Activated CD4-positive, CD25-positive, alpha-beta regulatory T cell treated with anti-CD3 and anti-CD28 coated beads, Interleukin-2, amount 50 U/mL, for 72 hours (primary cell): ENCODE results near the gene TAF4B.

ENCODE experiments used
- DNase-seq: peaks from one replicate; pipeline ENCODE4 v3.0.0; 2021

TAF4B gene

GRCh38 chr18:26383454-26384270 lies 157.4 kb downstream of the TAF4B start:
- no peak for DNase-seq

DNA sequence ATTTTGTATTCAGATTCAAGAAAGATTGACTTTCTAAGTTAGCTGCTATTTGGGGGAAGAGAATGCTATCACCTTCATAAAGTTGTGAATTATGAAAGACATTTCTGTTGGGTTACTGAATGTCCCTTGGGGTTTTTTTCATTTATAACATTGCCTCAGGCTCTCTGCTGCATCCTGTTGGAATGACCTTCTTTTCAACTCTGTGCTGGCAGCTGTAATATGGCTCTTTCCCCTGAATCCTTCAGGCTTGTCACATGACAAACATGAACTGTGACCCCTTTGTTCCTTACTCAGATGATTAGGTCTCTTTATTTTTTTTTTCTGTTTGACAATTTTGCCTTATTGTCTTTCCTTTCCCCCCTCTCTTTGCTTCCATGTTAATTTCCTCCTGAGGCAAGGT lies 159.8 kb downstream of the TAF4B start:
- DNase-seq = no peak

DNA sequence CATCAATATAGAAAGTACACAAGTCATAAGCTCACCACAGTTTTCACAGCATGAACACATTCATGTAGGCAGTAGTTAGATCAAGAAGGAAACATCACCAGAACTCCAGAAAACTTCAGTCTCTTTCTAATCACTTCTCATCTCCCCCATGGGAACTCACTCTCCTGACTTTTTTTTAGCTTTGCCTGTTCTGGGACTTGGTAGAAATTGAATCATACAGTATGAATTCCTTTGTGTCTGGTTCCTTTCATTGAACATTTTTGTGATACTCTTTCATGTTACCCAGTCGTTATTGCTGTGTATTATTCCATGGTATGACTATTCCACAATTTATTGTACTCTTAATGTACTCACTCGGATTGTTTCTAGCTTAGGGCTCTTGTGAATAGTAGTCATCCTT lies 160.2 kb downstream of the TAF4B start:
- no peak for DNase-seq

DNA sequence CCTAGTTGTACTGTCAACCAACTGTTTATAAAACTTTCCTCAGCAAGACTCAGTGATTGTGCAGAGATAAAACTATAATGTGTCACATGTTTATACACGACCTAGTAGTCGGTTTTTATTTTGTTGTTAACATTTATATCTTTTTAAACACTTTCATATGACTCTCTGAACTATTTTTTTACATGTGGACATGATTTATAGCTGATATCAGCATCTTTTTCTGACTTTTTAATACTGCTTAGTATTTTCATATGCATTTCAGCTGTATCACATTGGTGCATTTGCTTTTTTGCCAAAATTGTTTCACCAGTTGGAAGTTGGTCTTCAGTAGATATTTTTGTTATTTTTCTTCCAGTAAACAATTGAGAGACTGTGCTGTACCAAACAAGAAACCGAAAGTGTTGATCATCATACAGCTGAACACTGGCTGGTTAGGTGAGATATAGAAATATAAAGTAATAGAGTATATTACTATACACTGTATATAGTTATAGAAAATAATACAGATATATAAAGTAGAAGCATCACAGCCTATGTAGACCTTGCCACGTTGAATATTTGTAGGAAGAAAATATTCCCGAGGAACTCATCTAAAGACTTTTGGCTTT lies 167.9 kb downstream of the TAF4B start:
- no peak for DNase-seq

GRCh38 chr18:26397019-26397418 lies 170.8 kb downstream of the TAF4B start:
- no peak for DNase-seq

DNA sequence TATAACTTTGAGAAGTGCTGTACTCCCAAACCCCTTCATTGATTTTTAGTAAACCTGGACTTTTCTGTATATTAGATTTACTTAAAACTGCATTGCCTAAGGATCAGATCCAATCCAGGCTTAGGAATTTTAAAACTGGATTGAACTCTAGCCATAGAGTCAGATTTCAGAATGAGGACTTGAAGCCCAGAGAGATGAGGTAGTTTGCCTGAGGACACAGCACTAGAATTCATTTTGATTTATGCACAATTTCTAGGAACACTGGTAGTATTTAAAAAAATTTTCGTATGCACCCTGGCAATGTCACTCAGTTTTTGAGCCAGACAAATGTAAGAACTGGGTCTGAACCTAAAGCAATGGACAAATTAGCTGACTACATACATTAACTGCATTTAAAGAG lies 177.2 kb downstream of the TAF4B start:
- no peak for DNase-seq

GRCh38 chr18:26405190-26405801 lies 179.1 kb downstream of the TAF4B start:
- DNase-seq = no peak

DNA sequence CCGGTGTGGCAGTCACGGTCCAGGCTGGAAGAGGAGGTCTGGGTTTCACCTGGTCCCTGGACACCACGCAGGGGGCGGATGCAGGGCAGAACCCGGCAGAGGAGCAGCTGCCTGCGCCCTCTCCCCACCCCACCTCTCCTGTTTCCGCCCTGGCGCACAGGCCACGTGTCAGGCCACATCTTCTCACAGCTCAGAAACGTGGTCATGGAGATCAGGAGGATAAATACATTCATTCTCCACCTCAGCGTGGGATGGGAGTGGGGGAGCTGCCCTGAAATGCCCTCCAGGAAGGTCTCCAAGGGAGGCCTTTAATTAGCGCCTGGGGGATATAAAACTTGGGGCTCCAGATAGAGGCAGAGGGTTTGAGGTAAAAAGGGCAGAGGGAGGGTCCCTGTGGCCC lies 180.1 kb downstream of the TAF4B start:
- no peak for DNase-seq

GRCh38 chr18:26406854-26407517 lies 180.7 kb downstream of the TAF4B start:
- DNase-seq = no peak

DNA sequence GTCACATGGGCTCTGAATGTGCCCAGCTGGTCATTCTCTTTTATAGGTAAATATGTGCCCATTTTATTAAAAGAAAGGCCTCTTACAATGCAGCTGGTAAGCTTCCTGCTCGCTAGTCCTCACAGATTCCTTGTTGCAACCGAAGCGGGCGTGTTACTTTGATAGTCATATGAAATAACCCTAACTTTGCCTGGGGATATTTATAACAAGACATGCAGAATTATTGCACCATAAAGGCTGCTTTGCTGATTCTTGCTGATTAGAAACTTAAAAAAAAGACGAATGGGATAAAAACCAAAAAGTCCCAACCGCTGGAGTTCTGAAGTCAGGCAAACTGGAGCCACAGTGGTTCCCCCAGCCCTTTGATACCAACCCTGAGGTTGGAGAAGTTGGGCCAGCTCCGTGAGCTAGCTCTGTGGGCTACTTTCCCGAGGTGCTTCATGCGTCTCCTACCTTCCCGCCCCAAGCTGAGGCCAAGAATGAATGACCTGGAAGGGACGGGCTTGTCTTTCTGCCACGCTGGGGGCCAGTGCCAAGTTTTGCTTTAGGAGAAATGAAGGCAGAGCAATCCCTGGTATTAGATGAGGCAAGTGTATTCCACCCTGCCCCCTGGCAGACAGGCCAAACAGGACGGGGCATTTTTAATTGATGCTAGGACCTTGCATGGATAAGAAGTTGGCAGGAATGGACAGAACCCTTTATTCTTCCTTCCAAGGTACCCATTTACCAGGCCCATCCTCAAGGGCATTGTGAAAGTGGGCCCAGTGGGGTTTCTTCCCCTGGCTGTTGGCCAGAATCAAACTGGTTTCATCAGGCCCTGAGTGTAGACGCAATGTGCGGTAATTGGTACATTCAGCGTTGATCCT lies 181.7 kb downstream of the TAF4B start:
- DNase-seq = no peak

GRCh38 chr18:26409091-26409490 lies 182.8 kb downstream of the TAF4B start:
- no peak for DNase-seq

DNA sequence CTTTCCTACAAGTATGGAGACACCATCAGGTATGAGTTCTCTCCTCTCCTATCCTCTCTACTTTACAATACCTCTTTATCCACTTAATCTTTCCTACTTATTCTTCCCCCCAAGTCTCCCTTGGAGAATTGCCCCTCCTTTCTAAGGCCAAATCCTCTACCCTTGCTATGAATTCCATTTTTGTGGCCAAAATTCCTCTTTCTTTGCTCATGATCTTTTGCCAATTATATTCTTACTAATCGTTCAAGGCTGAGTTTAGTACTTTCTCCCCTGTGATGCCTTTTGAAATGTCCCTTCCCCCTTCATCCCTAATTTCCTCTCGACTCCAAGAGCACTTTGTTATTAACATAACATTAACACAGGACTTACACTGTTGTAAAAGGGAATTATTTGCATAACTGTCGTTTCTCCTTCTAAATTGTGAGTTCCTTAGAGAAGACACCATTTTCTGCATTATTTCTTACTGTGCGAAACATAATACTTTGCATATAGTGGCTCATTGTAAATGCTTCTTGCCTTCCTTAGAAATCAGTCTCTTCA lies 188.7 kb downstream of the TAF4B start:
- no peak for DNase-seq

DNA sequence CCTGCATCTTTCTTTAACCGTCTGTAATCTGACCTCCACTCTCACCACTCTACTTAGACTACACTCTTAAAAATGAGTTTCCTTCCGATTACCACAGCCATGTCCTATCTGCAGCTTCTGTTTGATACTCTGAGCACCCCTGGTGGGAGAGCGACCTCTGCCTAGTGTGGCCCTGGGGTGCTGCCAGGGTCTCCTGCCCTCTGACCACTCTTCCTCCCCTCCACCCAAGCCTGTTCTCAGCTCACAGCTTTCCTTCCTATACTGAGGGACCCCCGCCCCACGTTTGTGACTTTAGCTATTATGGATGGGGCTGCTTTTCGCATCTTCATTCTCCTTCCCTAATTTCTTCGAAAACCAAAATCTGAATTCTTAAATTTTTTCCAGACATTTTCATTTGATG lies 189.4 kb downstream of the TAF4B start:
- no peak for DNase-seq

- no peak for DNase-seq
Measured at GRCh38 chr18:26416652-26417150, 190.5 kb downstream of the TAF4B start.

GRCh38 chr18:26417190-26417589 lies 190.9 kb downstream of the TAF4B start:
- DNase-seq = no peak

- DNase-seq = no peak
Measured at GRCh38 chr18:26418225-26418624, 192.0 kb downstream of the TAF4B start.

DNA sequence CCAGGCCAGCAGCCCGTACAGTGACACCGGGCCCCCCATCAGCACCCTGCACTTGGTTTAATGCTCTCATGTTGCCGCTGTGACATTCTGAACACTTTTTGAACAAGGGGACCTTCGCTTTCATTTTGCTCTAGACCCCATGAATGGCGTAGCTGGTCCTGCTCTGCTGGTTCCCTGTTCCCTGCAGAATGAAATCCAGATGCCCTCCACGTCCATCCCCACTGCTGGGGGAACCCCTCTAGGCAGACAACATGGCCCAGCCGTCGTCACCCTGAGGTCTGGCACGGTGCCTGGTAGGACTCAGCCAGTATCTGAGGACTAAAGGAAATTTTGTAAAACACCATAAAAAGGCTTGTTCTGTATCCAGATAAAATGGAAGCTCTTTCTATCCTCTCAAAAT lies 193.5 kb downstream of the TAF4B start:
- DNase-seq = no peak

- DNase-seq = no peak
Measured at GRCh38 chr18:26421503-26421902, 195.3 kb downstream of the TAF4B start.

DNA sequence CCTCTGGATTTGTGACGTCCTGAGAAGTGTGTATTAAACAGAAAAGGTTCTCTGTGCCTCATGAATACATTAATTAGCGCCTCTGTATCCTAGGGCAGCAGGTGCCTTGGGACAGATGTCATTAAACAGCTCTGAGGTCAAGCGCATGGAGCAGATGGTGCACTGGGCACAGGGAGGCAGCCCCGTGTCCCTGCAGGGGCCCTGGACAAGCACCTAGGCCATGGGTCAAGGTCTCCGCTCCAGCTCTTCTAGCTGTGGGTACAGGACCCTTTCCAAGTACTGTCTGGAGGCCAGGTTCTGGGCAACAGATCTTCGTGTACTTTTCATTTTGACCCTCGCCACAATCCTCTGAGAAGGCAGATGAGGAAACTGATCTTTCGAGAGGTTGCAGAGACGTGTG lies 195.7 kb downstream of the TAF4B start:
- DNase-seq = no peak

DNA sequence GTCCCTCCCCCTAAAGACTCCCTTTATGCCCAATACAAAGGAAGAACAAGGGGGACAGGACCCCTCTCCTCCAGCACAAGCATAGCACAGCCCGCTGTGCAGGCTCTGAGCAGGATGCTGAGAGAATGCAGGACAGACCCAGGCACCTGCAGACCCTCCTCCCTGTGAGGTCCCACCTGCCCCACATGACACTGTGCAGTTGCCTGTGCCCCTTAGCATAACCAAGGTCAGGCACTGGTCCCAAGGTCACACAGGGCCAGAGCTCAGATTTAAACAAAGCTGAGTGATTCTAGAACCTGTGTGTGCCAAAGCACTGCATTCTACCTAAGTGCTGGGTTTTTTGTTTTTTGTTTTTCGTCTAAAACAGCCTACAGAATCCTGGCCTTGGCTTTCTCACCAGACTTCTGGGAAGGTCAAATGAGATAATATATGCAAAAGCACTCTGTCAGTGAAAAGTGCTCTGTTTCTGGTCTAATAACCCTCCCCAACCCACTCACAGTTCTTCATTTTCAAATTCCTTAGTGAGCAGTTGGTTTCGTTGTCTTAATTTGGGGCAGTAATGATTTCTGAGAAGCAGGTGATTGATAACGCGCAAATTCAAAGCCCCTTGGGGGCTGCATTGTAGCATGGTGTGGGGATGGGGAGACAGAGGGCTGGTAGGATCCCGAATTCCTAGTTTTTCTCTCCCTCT lies 196.4 kb downstream of the TAF4B start:
- no peak for DNase-seq

DNA sequence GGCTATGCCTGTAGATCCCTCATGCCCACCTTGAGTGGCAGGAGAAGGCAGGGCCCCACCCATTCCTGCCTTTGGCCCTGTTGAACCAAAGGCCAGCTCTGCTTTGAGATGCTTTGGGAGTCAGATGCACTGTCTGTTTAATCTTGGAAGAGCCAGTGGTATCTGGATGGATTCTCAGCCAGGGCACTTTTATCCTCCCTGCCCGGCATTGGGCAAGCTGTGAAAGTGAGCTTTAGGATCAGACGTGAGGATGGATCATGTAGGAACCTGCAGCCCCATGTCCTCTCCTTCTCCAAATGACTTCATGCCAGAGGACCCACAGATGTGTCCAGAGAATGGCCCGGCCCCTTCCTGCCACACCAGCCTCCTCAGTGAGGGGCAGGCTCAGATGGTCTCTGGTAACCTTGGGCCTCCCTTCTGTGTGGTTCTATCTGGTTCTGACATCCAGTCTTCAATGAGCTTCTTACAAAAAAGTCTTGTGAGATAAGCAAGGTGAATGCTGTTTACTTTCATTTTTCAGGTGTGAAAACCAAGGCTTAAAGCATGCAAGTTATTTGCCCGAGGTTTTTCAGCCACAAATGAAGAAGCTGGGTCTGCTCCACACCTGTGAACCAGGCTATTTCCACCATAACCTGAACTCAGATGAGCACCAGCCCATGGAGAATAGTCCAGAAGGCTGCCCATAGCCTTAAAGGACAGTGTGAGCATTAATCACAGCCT lies 198.3 kb downstream of the TAF4B start:
- no peak for DNase-seq
